Ovary (tissue), 9 donors: ENCODE measurements around the gene ICOSLG. TPM values are rescaled to one million over a fixed set of nuclear protein-coding genes. Genes with fewer than 3 reads are reported as not detected.
"Not testable (repeated sequence)": the region's sequence is repeated elsewhere in the genome, so short reads cannot be mapped to it uniquely, and the experiment has no call there.

Experiments used
- DNase-seq, 5 donors: peaks; one replicate each; pipeline ENCODE4 v3.0.0-alpha.2; 2019 to 2020
- H3K27ac ChIP-seq, 2 donors: fragments of 200-600 bp; one replicate each; pipeline versions ENCODE4 v1.5.1 to v1.8.0; 2019 to 2022
- H3K27me3 ChIP-seq: fragments of 200-600 bp; one replicate; pipeline ENCODE4 v1.8.0; 2022
- H3K36me3 ChIP-seq: fragments of 200-600 bp; sonication (generic); one replicate; pipeline ENCODE4 v1.5.1; 2019
- H3K4me1 ChIP-seq: one replicate; pipeline ENCODE4 v1.8.1; 2013; ENCODE audit warnings: mild to moderate bottlenecking, moderate library complexity; ENCODE audit not compliant: insufficient read depth
- H3K4me3 ChIP-seq: fragments of 200-600 bp; sonication (generic); one replicate; pipeline ENCODE4 v1.5.1; 2017
- H3K9me3 ChIP-seq, 2 donors: fragments of 200-600 bp in 1 of 2; sonication (generic) in 1 of 2; one replicate each; pipeline versions ENCODE4 v1.5.1 to v1.8.1; 2013 to 2019; ENCODE audit warnings: mild to moderate bottlenecking in 1 of 2, moderate library complexity in 1 of 2
- WGBS, 3 donors: extraction: QIAGEN DNeasy Blood & Tissue Kit in 1 of 3; methylation state at CpG; one replicate each; pipeline versions ENCODE4 v1.1.5 to v1.1.7; 2013 to 2017; 5-methylcytosine and 5-hydroxymethylcytosine counted together
- intact Hi-C, 4 donors: fragments of 100-400 bp; cut with DNase I; formaldehyde crosslinking; loops; one replicate each; pipeline versions ENCODE4 v1.11.0 to v1.15.1; 2022 to 2023
- polyA plus RNA-seq, 2 donors: library from polyadenylated mRNA; stranded (reverse); fragments of 200-250 nt in 1 of 2; fragments of 350-450 nt in 1 of 2; fragmentation: Illumina TruSeq in 1 of 2; extraction: RNeasy Lipid Tissue Mini Kit (QIAGEN cat#74804) in 1 of 2; gene quantifications; one replicate each; pipeline ENCODE4 v1.2.3, GENCODE V29; 2013 to 2014
- small RNA-seq: library from RNA; depleted of rRNA; stranded (forward); fragments of <200 nt; gene quantifications from one replicate; pipeline ENCODE3, GENCODE V24; 2016
- total RNA-seq, 7 donors: library from RNA; depleted of rRNA in 2 of 7; stranded (reverse); fragments of >200 nt in 2 of 7; fragmentation: NEBNext Ultra II Directional in 3 of 7; extraction: Animal tissue kit (Norgen Biotek cat#: 25700) in 3 of 7; gene quantifications; one replicate each; pipeline versions ENCODE4 v1.1.0 to v1.2.4, GENCODE V29; 2016 to 2023
- donor health status: DM: no; HTN: no; CAD: no; lungs with moderate emphysema.
- donor health status: DM: no; HTN: no; CAD: no.
- donor health status: Bipolar disorder and iron deficiency.
- donor health status: DM: yes; HTN: yes; CAD: no.
- donor health status: DM: no; HTN: no; CAD: no.
- donor health status: DM: yes; HTN: yes; CAD: no.

Gene ICOSLG
- total and polyA plus RNA-seq, 9 donors, result 0.42 to 7.7 (median 0.81) TPM

GRCh38 chr21:44194451-44194850 lies 46.3 kb downstream of the ICOSLG start:
- WGBS, 3 donors, result no CpG with 5 or more reads among the region's 9 CpGs

GRCh38 chr21:44193108-44193507 lies 47.6 kb downstream of the ICOSLG start:
- H3K27me3 ChIP-seq, intact Hi-C loops, DNase-seq, H3K4me3 ChIP-seq, H3K27ac ChIP-seq, H3K4me1 ChIP-seq, H3K9me3 ChIP-seq, H3K36me3 ChIP-seq: not testable (repeated sequence)
- WGBS, 3 donors, result 0% methylated on average over 1 of the region's 5 CpGs; no CpG with 5 or more reads in 2 of the 3 donors

More at GRCh38 chr21:44194451-44194850, 46.3 kb downstream of the ICOSLG start:
- DNase-seq, H3K36me3 ChIP-seq, H3K27ac ChIP-seq, intact Hi-C loops, H3K9me3 ChIP-seq, H3K27me3 ChIP-seq, H3K4me1 ChIP-seq, H3K4me3 ChIP-seq: not testable (repeated sequence)

- intact Hi-C loops, H3K4me1 ChIP-seq, H3K9me3 ChIP-seq, H3K27me3 ChIP-seq, H3K27ac ChIP-seq, H3K36me3 ChIP-seq, DNase-seq, H3K4me3 ChIP-seq: not testable (repeated sequence)
- WGBS, 3 donors, result 83 to 85% methylated on average over 10 to 12 of the region's 12 CpGs; no CpG with 5 or more reads in 1 of the 3 donors
Observed at GRCh38 chr21:44190349-44191271, 50.1 kb downstream of the ICOSLG start.

GRCh38 chr21:44184862-44185261 lies 55.9 kb downstream of the ICOSLG start:
- H3K27ac ChIP-seq, intact Hi-C loops, H3K4me1 ChIP-seq, H3K4me3 ChIP-seq, H3K9me3 ChIP-seq, DNase-seq, H3K36me3 ChIP-seq, H3K27me3 ChIP-seq: not testable (repeated sequence)
- WGBS, 3 donors, result no CpG with 5 or more reads among the region's 7 CpGs

- DNase-seq, H3K4me3 ChIP-seq, H3K4me1 ChIP-seq, H3K9me3 ChIP-seq, intact Hi-C loops, H3K36me3 ChIP-seq, H3K27me3 ChIP-seq, H3K27ac ChIP-seq: not testable (repeated sequence)
- no CpG with 5 or more reads among the region's 8 CpGs for WGBS, 3 donors
Observed at GRCh38 chr21:44182202-44182601, 58.5 kb downstream of the ICOSLG start.

- H3K27ac ChIP-seq, H3K9me3 ChIP-seq, H3K4me1 ChIP-seq, intact Hi-C loops, H3K36me3 ChIP-seq, H3K4me3 ChIP-seq, H3K27me3 ChIP-seq, DNase-seq: not testable (repeated sequence)
- no CpG with 5 or more reads among the region's 4 CpGs for WGBS, 3 donors
Observed at GRCh38 chr21:44181506-44181905, 59.2 kb downstream of the ICOSLG start.

- H3K27ac ChIP-seq, H3K36me3 ChIP-seq, H3K27me3 ChIP-seq, H3K4me1 ChIP-seq, H3K9me3 ChIP-seq, H3K4me3 ChIP-seq, DNase-seq, intact Hi-C loops: not testable (repeated sequence)
- WGBS, 3 donors, result 57% methylated on average over 7 of the region's 14 CpGs; no CpG with 5 or more reads in 2 of the 3 donors
Observed at GRCh38 chr21:44176127-44176526, 64.6 kb downstream of the ICOSLG start.

- H3K9me3 ChIP-seq, H3K27ac ChIP-seq, H3K4me3 ChIP-seq, H3K36me3 ChIP-seq, intact Hi-C loops, H3K4me1 ChIP-seq, DNase-seq, H3K27me3 ChIP-seq: not testable (repeated sequence)
- no CpG with 5 or more reads among the region's 17 CpGs for WGBS, 3 donors
Observed at GRCh38 chr21:44175189-44175588, 65.6 kb downstream of the ICOSLG start.

Small RNA genes within 50 kb of the gene (small RNA-seq; reads per million reads assigned to genes)
- not detected for gene AP001059.3

Other genes starting within 250 kb of the ICOSLG start
- 10 to 100 TPM; 11.1 to 30.1 (median 23.1) TPM for gene TRAPPC10, start 228.6 kb downstream of the ICOSLG start, total RNA-seq
- 10 to 100 TPM in 1 of 2 donors, 1 to 10 TPM in 1; 7.9 to 17.0 TPM for gene TRAPPC10, start 228.6 kb downstream of the ICOSLG start, polyA plus RNA-seq
- gene PWP2, start 133.5 kb downstream of the ICOSLG start, total RNA-seq, result 1 to 10 TPM; 1.9 to 9.3 (median 4.4) TPM
- gene PWP2, start 133.5 kb downstream of the ICOSLG start, polyA plus RNA-seq, result 1 to 10 TPM; 1.2 to 4.0 TPM
- 10 to 100 TPM in 5 of 7 donors, 1 to 10 TPM in 2; 5.6 to 16.4 (median 11.7) TPM for gene GATD3, start 107.3 kb downstream of the ICOSLG start, total RNA-seq
- gene GATD3, start 107.3 kb downstream of the ICOSLG start, polyA plus RNA-seq, result 1 to 10 TPM; 4.3 to 7.4 TPM
- gene DNMT3L, start 21.0 kb upstream of the ICOSLG start, total RNA-seq, result not detected
- gene DNMT3L, start 21.0 kb upstream of the ICOSLG start, polyA plus RNA-seq, result not detected
- not detected for gene AIRE, start 44.9 kb upstream of the ICOSLG start, total RNA-seq
- not detected for gene AIRE, start 44.9 kb upstream of the ICOSLG start, polyA plus RNA-seq
- 100 to 1,000 TPM in 1 of 7 donors, 10 to 100 TPM in 6; 38.7 to 104 (median 88.7) TPM for gene PFKL, start 59.1 kb upstream of the ICOSLG start, total RNA-seq
- 10 to 100 TPM; 12.6 to 71.0 TPM for gene PFKL, start 59.1 kb upstream of the ICOSLG start, polyA plus RNA-seq
- gene CFAP410, start 98.4 kb upstream of the ICOSLG start, total RNA-seq, result 10 to 100 TPM; 23.1 to 40.8 (median 29.3) TPM
- 10 to 100 TPM in 1 of 2 donors, 1 to 10 TPM in 1; 1.2 to 40.7 TPM for gene CFAP410, start 98.4 kb upstream of the ICOSLG start, polyA plus RNA-seq
- gene TRPM2, start 112.7 kb upstream of the ICOSLG start, total RNA-seq, result 1 to 10 TPM in 6 of 7 donors, under 1 TPM in 1; 0.48 to 7.0 (median 2.1) TPM
- 1 to 10 TPM; 1.3 to 1.6 TPM for gene TRPM2, start 112.7 kb upstream of the ICOSLG start, polyA plus RNA-seq
- 1 to 10 TPM; 3.4 to 6.8 (median 4.0) TPM for gene LRRC3, start 214.6 kb upstream of the ICOSLG start, total RNA-seq
- 1 to 10 TPM; 2.4 to 3.9 TPM for gene LRRC3, start 214.6 kb upstream of the ICOSLG start, polyA plus RNA-seq